H54 (cell line): ENCODE results near the gene NOL4L.

ENCODE experiments used
- DNase-seq: peaks from one replicate; pipeline ENCODE4 v3.0.0; 2011; ENCODE audit warnings: low spot score, mixed read lengths; ENCODE audit not compliant: insufficient read length
- FAIRE-seq: peaks from 3 replicates; lab custom pipeline; 2011; peaks lifted over from hg19 to GRCh38; lab: Jason Lieb, UNC
- POLR2A ChIP-seq: IDR thresholded peaks from 2 replicates; pipeline ENCODE4 v1.6.1; 2011; ENCODE audit warnings: low read depth, mild to moderate bottlenecking, low read length

Gene NOL4L

DNA sequence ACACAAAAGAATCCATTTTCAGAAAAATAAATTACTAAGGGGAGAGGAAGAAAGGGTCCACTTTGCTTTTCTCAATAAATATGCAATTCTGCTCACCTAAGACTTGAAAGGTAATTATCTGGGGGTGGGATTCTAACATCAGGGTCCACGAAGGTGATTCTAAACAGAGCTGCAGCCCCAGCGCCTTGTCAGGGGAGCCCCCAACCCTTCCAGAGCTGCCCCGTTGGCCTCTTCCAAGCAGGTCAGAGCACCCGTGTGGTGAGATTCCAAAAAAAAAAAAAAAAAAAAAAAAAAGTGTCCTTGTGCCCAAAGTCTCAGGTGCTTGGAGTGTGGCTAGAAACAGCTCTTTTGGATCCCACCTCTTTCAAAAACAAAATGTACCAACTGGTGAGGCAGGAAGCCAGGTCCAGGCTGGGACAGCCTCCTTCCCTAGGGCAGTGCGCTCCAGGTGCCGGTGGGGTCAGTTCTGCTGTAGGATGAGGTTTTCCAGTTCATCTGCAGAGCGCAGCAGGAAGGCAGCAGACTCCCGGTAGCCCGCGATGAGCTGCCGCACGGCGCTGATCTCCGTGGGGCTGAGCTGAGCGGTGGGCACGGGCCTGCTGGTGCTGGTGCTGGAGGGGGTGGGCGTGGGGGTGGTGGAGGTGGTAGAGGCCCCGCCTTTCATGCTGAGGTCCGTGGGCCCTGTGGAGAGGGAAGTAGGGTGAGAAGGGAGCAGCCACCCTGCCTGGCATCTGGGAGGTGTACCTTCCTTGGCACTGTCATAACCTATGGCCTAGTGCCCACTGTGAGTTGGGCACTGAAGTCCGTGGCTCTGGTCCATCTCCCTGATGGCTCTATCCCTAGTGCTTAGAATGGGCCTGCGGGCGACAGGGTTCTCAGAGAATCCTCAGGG, 137.8 kb downstream of the NOL4L start:
- no peak for DNase-seq
- FAIRE-seq, result no peak
- TF ChIP-seq POLR2A, result no peak

DNA sequence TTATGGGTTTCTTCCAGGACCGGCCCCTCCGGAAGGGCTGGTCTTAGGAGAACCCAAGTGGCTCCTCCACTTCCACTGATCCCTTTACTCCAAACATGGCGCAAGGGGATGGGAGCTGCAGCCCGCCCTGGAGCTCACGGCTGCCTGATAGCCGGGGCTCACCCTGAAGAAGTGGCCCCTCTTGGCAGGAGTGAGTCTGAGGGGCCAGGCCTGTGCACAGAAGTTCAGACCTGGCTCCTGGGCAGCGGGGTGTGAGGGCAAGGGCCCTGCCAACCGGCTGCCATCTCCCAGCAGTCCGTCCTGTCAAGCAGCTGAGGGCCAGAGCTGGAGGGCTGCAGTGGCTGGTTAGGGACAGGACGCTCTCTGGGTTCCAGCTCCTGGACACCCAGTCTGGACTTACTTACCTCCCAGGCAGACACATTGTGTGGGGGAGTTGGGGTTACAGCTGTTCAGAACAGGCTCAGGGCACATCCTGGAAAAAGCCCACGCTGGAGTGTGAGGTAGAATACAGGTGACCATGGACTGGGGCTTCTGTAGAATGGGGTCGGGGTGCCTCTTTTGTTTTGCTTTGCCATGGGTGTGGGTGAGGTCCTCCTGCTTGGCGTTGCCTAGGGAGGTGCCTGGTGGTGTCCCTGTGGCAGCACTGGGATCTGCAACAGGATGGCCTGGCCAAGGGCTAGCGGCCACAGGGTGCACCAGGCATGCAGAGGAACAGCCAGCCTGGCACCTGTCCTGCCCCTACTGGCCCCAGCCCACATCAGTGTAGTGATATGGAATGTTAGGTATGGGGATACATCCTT, 138.6 kb downstream of the NOL4L start:
- DNase-seq (no peak), FAIRE-seq (no peak)
- TF ChIP-seq POLR2A, result no peak

- FAIRE-seq, result no peak
- no peak for DNase-seq
- no peak for TF ChIP-seq POLR2A
Observed at GRCh38 chr20:32445539-32446273, 139.4 kb downstream of the NOL4L start.

DNA sequence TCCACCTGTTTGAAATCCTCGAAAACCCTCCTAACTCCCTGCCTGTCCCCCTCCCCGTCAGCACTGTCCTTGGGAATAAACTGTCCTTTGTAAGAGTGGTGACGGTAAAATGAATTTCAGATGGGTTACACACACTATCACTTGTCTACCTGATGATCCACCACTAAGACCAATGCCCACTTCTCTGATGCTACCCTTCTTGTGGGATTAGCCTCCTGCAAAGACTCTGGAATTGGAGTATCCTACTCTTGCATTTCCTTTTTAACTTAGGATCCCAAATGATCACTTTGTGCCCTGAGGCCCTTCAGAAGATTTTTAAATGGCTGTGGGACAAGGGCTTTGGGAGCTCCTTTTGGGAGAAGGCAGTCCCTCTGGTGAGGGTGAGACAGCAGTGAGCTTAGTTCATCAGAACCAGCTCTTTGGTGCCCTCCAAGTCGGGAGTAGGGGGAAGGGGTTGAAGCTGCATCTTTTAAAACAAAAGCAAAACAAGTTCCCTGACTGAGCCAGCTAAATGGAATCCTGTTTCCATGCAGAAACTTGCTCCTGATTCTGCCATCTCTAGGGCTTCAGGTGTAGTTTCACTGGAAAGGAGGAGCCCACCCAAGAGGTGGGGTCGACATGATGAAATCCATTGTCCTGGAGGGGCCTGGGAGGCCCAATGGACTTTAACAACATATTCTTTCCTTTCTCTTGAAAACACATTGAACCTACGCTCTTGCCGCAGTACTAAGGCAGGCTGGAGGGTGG, 140.5 kb downstream of the NOL4L start:
- TF ChIP-seq POLR2A, result no peak
- DNase-seq (no peak), FAIRE-seq (no peak)

DNA sequence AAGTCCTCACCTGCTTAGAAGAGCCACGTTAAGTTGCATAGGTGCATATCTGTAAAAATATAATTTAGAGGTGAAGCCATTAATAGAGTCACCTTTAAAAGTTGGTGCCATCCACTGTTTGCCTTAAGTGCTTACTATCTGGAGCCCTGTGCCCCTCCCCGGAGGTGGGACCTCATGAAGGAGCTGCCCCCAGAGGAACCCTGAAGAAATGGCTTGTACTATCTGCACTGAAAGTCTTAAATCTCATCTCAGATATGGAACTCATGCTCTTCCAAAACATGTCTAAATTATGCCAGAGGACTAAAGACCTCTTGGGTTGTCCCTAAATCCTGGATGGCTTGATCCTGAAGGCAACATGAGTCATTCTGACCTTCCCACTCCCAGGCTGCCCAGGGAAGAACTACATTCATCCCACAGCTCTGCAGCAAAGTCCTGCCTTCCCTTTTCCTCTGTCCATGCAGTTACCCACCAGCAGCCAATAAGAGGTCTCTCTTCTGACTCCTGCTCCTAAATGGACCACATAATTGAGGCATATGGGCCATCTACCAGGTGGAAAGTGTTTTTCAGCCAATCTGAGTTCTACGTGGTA, 141.7 kb downstream of the NOL4L start:
- FAIRE-seq (no peak), DNase-seq (no peak)
- TF ChIP-seq POLR2A, result no peak

GRCh38 chr20:32442630-32443373, 142.3 kb downstream of the NOL4L start:
- FAIRE-seq (no peak), DNase-seq (no peak)
- no peak for TF ChIP-seq POLR2A

DNA sequence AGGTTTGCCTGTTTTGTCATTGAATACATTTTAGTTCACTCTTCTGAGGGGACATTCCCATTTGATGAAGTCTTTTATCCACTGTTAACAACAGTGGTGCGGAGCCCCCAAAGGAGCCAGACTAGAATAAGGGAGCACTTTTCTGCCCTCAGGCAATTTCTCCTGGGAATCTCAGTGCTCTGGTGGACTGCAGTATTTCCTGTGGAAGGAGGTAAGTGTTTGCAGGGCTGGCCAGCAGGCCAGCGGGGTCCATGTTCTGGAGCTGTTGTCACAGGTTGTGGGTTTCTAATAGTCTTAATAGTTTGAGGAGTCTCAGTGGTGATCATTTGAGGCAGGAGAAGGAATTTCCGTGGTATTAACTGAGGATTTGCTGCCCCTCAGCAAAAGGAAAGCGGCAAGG, 143.5 kb downstream of the NOL4L start:
- no peak for TF ChIP-seq POLR2A
- FAIRE-seq, result no peak

DNA sequence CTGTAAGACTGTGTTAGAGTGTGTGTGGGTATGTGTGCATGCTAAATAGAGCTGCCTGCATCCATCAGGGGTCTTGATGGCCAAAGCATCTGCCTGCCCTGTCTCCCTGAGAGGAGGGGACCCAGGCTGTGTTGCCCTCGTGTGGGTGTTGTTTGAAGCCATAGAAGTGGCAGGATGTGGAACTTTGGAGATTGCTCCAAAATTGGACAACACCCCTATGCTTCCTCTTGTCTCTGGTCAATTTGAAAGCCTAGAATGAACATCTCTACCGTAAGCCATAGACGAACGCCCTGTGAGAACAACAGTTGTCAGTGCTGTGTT, 144.4 kb downstream of the NOL4L start:
- no peak for FAIRE-seq
- TF ChIP-seq POLR2A, result no peak

More for the DNA sequence above, 143.5 kb downstream of the NOL4L start:
- no peak for DNase-seq

GRCh38 chr20:32440069-32440757, 144.9 kb downstream of the NOL4L start:
- FAIRE-seq (no peak), DNase-seq (no peak)
- no peak for TF ChIP-seq POLR2A

More for the DNA sequence above, 144.4 kb downstream of the NOL4L start:
- DNase-seq, result no peak

DNA sequence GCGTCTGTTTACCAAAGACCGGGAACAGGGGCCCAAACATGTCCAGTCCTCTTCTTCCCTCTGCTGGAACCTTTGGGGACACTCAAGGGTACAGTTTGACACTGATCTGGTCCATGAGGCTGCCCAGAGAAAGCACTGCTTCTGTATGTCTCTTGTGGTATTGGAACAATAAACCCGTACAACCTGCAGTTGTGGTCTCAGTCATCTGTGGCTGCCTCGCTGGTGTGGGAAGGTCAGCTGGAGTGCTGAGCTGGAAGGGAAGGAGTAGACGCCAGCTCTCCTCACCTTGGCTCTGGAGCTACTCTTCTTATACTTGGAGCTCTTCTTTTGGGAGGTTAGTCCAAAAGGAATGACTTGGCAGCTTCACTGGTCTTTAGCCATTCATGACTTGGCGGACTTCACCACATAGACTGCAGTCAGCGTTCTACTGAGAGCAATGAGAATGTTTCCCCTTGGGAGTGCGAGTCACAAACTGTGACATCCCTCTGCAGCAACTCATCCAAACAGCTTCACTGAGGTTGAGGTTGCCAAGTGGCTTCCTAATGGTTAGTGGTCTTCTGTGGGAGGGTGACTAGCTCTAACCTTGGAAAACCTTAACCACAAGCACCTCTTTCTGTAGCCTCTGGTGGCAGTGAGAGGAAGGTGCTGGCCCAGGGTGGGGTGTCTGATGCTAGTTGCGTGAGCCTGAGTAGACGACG, 145.9 kb downstream of the NOL4L start:
- FAIRE-seq (no peak), DNase-seq (no peak)

GRCh38 chr20:32438331-32438858, 146.7 kb downstream of the NOL4L start:
- FAIRE-seq (no peak), DNase-seq (no peak)
- TF ChIP-seq POLR2A, result no peak

More for the DNA sequence above, 145.9 kb downstream of the NOL4L start:
- TF ChIP-seq POLR2A, result no peak
